HG03575 (cell line): ENCODE measurements around the gene BCORL1.
A peak's percentile ranks its signal among the peaks of the same experiment; 100 is the strongest.

ENCODE experiments used
- ATAC-seq: cut with Tn5 transposase; IDR thresholded peaks from one replicate; pipeline ENCODE4 v1.9.1; 2021; ENCODE audit not compliant: unreplicated experiment, insufficient number of reproducible peaks, low FRiP score; ENCODE audit errors: extremely low read depth

Gene BCORL1

DNA sequence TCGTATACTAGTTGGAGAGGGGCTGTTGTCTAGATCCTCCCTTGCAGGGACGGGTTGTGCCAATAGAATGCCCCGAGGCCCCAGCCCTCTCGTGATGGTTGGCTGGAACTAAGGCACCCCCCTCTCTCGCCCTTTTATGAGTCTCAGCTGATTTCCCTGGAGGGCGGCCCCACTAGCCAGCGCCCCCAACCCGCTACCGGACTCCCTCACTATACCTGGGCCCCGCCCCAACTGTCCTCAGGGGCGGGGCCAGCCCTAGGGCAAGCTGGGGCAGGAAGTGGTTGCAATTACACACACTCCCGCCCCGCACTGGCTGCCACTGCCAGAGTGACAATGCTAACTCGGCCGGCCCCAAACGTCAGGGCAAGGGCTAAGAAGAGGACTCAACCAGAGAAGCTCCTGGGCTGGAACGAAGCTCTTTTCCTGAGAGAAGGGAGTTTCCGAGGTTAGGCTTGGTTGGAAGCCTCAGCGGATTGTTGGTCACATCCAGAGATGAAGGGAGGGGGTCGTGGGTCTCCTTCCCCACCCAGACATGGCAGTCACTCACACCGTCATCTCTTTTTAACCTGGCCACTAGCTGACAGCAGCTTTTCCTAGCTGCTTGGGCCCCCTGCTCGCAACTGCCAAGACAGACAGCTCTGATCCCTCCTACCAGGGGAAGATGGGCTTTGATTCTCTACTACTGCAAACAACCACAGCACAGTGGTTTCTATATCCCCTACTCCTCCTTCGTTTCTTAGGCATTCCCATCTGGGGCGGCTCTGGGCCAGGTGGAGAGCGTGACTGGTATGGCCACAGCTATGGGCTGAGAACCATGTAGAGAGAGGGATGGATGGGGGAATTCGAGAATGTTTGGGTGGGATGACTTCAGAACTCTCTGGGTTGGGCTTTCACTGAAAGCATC is 21.0 kb upstream of the BCORL1 start:
- ATAC-seq, result peak; percentile 77

DNA sequence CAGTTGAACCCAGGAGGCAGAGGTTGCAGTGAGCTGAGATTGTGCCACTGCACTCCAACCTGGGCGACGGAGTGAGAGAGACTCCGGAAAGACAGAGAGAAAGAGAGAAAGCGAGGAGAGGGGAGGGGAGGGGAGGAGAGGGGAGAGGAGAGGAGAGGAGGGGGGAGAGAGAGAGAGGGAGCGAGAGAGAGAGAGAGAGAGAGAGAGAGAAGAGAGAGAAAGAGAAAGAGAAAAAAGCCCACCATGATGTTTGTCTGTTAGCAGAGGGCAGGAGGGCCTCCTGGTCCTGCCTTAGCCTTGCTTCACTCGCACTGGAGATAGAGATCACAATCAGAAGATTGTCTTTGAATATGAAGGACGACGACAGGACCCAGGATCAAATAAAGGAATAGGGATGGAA is 18.7 kb upstream of the BCORL1 start:
- ATAC-seq, result no peak

DNA sequence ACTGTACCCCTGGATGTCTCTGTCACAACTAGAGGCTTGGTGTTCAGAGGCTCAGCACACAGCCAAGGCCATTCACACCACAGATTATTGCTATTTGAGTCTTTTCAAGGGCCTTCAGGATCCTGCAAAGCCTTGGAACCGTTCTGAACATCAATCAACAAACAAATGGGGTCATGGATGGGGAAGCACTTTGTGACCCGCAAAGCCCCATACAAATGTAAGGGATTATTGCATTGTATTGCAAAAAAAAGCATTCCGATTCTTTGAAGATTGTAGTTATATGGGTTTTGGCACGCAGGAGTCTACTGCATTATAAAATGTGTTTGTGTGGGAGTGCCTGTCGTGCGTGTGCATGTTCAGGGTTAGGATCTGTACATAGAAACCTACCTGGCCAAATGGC is 17.3 kb upstream of the BCORL1 start:
- ATAC-seq, result no peak

GRCh38 chrX:129968968-129969367 is 13.5 kb upstream of the BCORL1 start:
- no peak for ATAC-seq

DNA sequence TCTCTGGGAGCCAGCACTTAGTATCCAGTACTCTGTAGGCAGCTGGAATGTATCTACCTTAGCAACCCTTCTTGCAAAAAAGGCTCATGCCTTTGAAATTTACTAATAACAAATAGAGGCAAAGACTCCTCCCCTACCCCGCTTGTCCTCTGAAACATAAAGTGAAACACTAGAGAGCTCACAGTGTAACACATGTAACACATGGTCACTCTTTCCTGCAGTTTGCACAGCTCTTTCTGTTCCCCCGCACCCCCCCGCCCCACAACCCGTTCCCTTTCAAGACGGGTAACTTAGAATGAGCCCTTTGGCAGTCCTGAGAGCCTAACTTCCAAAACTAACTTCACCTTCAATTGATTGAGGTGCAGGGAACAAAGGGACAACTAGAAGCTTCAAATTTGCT is 6.0 kb upstream of the BCORL1 start:
- ATAC-seq, result no peak

- no peak for ATAC-seq
Measured at GRCh38 chrX:129979207-129979920, 3.1 kb upstream of the BCORL1 start.

DNA sequence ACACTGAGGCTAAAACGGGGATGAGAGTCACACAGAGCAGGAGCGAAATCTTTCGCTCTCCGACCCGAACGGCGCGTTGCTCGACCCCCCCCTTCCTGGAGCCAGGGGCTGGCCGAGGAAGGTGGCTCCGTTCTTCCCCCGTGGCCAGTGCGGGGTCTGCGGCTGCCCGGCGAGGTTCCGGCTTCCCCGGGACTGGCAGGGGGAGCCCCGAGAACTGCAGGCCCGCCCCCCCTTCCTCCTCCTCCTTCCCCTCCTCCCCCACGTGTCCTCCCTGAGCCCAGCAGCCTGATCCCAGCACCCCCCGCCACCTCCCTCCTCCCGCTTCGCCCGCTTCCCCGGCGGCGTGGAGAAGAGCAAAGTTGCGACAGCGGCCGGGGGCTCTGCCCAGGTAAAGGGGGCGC is 2.4 kb upstream of the BCORL1 start:
- no peak for ATAC-seq

DNA sequence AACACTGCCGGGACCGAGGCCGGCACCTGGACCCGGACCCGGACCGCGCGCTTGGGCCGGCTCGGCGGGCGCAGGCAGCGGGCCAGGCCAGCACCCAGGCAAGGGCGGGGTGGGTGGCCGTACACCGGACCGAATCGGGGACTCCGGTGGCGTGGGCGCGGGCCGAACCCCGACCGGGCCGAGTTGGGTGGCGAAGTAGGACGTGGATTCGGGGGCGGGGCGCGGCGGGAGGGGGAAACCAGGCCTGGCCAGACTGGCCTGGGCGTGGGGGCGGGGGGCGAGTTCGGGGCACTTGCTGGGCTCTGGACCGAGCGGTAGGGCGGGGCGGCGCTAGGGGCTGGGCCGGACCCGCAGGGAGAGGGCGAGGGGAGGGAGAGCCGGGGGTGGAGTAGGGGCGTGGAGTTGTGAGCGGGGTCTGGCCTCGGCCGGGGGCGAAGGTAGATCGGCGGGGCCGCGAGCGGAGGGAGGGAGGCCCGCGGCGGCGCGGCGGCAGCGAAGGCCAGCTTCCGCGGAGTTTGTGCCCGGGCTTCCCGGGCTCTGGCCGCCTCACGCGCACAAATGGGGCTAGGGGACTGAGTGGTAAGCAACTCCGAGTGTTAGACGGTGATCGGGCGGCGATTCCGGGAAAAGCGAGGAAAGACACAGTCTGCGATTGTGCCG is 1.8 kb upstream of the BCORL1 start:
- no peak for ATAC-seq

DNA sequence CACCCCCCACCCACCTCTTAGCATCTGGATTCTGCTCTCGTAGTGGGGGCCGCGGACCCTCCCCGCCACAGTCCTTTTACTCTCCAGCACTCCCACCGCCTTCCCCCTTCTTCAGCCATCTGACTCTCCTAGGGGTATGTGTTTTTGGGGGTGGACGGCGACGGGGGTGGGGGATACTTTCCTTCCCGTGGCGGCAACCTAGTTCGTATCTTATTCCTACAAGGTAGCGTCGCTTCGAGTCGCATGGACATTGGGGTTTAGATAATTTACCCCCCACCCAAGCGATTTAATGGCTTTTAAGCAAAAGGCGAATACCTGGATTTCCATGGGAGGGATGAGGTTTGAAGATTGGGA is 1.3 kb upstream of the BCORL1 start:
- no peak for ATAC-seq

DNA sequence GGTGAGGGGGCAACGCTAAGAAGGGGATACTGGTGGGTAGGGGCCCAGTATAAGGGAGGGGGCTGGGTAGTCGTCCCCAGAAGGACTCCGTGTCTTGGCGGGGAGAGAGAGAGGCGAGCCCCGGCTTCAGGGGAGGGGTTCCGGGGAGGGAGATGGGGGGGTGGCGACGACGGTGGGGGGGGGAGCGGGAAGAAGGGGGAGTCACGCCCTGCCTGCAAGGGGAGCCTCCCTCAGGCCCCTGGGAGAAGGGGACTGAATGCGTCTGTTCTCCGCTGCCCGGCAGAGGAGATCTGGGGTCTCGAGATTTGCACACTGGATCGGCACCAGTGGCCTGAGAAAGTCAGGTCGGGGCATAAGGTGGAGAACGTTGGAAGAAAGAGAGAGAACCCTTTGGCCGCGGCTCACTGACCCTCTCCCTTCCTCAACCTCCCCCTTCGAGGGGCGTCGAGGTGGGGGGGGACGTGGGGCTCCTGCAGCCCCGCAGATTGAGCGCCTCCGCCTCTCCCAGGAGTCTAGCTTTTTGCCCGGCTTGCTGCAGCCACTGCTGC is 609 bp upstream of the BCORL1 start:
- ATAC-seq, result no peak

DNA sequence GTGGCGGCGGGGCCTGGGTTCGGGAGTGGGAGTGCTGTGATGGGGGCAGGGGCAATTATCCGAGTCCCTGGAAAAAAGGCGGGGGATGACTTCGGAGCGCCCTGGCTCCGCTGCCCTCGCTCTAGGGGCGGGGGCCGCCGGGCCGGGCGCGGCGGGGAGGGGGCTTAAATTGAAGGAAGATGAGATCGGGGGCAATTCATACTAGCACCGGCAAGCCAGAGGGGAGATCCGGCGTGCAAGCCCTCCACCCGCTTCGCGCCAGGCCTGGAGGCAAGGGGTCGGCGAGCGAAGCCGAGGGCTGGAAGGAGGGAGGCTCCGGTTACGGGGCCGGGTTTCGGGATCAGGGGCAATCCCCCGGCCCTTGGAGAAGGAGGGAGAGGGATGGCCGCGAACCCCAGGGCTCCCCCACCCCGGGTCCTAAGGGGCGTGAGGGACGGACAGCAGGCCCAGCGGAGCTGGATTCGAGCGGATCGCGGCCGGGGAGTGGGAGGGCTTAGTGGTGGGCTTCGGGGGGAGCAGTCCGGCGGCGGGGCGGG is 1.2 kb downstream of the BCORL1 start:
- ATAC-seq, result no peak

DNA sequence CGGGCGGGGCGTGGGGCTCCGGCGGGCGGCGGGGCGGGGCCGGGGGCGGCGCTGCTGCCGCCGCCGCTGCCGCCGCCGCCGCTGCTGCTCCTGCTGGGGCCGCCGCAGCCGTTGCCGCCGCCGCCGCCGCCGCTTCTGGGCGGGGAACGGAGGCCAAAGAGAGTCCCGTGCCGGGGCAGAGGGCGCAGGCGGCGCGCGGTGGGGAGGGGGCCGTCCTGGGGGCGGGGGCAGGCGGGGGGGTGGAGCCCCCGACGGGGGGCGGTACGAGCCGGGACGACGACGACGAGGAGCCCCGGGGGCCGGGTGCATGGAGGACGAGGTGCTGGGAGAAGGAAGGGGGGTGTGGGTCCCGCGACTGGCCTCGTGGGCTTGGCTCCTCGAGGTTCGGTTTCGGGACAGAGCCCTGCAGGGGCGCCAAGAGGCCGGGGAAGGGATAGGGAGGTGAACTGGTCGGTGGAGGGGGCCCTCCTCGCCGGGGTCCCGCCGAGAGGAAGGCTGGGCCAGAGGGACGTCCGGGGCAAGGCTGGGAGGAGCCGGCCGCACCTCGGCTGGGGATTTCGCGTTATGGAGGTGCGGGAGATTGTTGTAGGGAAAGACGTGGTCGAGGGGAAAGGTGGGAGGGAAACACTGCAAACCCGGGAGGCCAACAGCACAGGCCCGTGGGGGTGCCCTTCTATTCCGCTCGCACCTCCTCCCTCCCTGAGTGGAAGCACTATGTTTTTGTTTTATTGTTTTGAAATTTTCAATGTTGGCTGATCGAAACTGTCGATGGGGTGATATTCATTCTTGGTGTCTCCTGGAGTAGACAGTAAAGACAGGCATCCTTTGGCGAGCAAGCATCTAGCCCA is 1.9 kb downstream of the BCORL1 start:
- ATAC-seq, result no peak

DNA sequence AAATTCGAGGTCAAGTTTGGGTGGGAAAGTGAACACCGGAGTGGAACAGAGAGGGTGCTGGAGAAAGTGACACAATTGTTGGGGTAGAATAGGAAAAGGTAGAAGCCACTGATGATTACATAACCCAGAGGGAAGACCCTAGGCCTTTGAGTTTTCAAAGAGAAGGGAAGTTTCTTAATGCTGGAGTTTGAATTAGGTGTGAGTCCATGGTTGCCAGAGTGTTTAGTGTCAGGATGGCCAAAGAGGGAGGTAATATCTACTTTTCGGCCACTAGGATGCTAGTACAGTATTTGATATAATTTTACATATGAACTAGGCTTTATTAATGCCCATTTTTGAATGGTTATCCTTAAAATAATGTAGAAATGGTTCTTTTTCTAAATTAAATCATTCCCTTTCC is 5.4 kb downstream of the BCORL1 start:
- no peak for ATAC-seq

- no peak for ATAC-seq
Measured at GRCh38 chrX:129992181-129992580, 9.7 kb downstream of the BCORL1 start.

DNA sequence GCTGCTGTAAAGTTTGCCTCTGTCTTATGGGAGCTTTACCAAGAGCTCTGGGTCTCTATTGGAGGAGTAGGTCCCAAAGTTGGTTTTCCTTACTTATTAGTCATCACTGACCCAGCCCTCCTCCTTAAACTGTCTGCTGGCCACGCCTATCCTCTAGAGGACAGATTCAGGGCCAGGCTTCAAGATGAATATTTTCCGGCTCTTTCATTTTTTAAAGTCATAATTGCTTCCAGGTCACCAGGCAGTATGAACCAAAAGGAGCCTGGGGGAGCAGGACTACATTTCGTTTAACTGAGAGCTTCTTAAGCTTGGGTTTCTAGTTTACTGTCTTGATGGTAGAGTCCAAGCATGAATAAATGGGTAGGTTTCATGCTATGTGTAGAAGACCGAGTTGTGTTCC is 13.7 kb downstream of the BCORL1 start:
- no peak for ATAC-seq

DNA sequence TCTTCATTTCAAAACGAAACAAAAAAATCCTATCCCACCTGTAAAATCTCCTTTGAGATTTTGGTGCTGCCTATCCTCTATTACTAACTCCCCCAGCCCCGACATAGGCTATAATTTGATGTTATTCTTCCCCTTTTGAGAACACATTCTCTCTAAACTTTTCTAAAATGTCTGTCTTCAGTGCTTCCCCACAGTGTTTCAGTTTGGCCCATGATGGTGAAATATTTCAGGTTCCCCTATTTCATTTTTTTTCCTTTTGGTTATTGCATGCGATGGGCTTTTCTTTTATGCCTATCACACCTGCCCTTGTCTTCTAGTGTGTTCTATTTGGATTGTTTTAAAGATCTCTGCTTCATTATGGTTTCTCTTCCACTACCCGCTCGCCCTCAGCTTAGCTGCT is 14.7 kb downstream of the BCORL1 start:
- no peak for ATAC-seq

GRCh38 chrX:129998021-129998420 is 15.6 kb downstream of the BCORL1 start:
- no peak for ATAC-seq

DNA sequence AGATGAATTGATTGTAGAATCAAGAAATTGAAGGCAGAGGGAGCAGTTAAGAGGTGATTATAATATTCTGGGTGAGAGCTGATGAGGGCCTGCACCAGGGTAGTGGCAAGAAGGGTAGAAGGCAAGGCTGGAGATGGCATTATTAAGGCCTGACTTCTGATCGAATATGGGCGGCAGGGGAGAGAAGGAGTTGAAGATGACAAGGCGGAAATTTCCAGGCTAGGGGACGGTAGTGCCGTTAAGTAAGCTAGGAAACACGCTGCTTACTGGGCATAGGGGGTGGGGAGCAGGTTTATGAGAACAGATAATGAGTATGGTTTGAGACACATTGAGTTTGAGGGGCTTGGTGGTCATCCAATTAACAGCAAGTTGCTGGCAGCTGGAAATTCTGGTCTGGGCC is 19.5 kb downstream of the BCORL1 start:
- ATAC-seq, result no peak

DNA sequence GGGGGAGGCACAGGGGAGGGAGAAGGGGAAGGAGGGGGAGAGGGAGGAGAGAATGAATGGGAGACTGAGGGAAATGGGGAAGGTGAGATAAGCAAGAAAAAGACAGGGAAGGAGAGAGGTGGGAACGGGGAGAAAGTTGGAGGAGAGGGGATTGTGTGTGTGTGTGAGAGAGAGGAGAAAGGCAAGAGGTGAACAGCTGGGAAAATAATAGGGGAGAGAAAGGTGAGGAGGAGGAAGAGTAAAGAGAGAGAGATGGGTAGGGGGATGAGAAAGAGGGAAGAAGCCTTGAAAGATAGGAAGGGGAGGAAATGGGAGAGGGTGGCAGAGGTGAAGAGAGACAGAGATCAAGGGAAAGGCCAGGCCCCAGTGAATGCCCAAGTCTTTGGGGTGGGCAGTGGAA is 20.1 kb downstream of the BCORL1 start:
- no peak for ATAC-seq
